Measurements from ENCODE around the gene UNC80. TPM values are rescaled to one million over a fixed set of nuclear protein-coding genes. Genes with fewer than 3 reads are reported as not detected.
A peak's percentile ranks its signal among the peaks of the same experiment; 100 is the strongest.

UNC80 gene
- total and polyA plus RNA-seq, 8 donors: 0.69 to 4.8 (median 1.9) TPM

- intact Hi-C loops (cut with DNase I): no loop called here
- no peaks in the 10 kb centered on the region for H3K36me3 ChIP-seq
- H3K4me1 ChIP-seq: no peaks in the 10 kb centered on the region
- H3K9me3 ChIP-seq: no peaks in the 10 kb centered on the region
- whole genome bisulfite sequencing, 2 donors: 18 to 33% methylated on average over 2 of the region's 2 CpGs
- H3K27me3 ChIP-seq: no peaks in the 10 kb centered on the region
- H3K27ac ChIP-seq: no peak overlapping the region
- no peak for DNase-seq
- no peak for FAIRE-seq
- TF ChIP-seq CTCF (IDR thresholded peaks at IDR 0.05): no peak
- no peak for ATAC-seq
- no peak overlapping the region for H3K4me3 ChIP-seq
These were observed 98.4 kb downstream of the UNC80 start for GRCh38 chr2:209870067-209870466.

- no peaks in the 10 kb centered on the region for H3K36me3 ChIP-seq
- intact Hi-C loops (cut with DNase I): no loop called here
- no peaks in the 10 kb centered on the region for H3K9me3 ChIP-seq
- TF ChIP-seq CTCF (IDR thresholded peaks at IDR 0.05): no peak
- H3K27ac ChIP-seq: no peak overlapping the region
- FAIRE-seq (no peak), DNase-seq (peak in 1 of 6 donors; percentile 20), ATAC-seq (no peak)
- no peaks in the 10 kb centered on the region for H3K27me3 ChIP-seq
- no peaks in the 10 kb centered on the region for H3K4me1 ChIP-seq
- H3K4me3 ChIP-seq: no peak overlapping the region
- WGBS, 2 donors: 74 to 75% methylated on average over 9 of the region's 9 CpGs
These were observed 101.0 kb downstream of the UNC80 start for GRCh38 chr2:209872675-209873074.

- 76 to 100% methylated on average over 1 of the region's 1 CpG for WGBS, 2 donors
- no peaks in the 10 kb centered on the region for H3K9me3 ChIP-seq
- H3K4me3 ChIP-seq: no peak overlapping the region
- H3K36me3 ChIP-seq: no peaks in the 10 kb centered on the region
- DNase-seq (no peak), ATAC-seq (no peak), FAIRE-seq (no peak)
- no peaks in the 10 kb centered on the region for H3K27me3 ChIP-seq
- no peak for TF ChIP-seq CTCF (IDR thresholded peaks at IDR 0.05)
- H3K27ac ChIP-seq: no peak overlapping the region
- H3K4me1 ChIP-seq: no peaks in the 10 kb centered on the region
- intact Hi-C loops (cut with DNase I): no loop called here
These were observed 103.6 kb downstream of the UNC80 start for GRCh38 chr2:209875270-209875669.

- H3K27me3 ChIP-seq: no peaks in the 10 kb centered on the region
- FAIRE-seq: no peak
- WGBS, 2 donors: 21 to 24% methylated on average over 1 of the region's 1 CpG
These were observed 104.6 kb downstream of the UNC80 start for GRCh38 chr2:209876211-209876610.

GRCh38 chr2:209878701-209879100, 107.1 kb downstream of the UNC80 start:
- Histone ChIP-seq H3K36me3 (no peaks in the 10 kb centered on the region), H3K27me3 (no peaks in the 10 kb centered on the region), H3K4me3 (no peak overlapping the region), H3K4me1 (no peaks in the 10 kb centered on the region), H3K27ac (no peak overlapping the region), H3K9me3 (no peaks in the 10 kb centered on the region)
- FAIRE-seq (no peak), DNase-seq (no peak), ATAC-seq (no peak)
- intact Hi-C loops (cut with DNase I): no loop called here
- WGBS, 2 donors: 87% methylated on average over 4 of the region's 4 CpGs
- TF ChIP-seq CTCF (IDR thresholded peaks at IDR 0.05): no peak

More at GRCh38 chr2:209876211-209876610, 104.6 kb downstream of the UNC80 start:
- intact Hi-C loops (cut with DNase I): no loop called here
- Histone ChIP-seq H3K27ac (no peak overlapping the region), H3K4me3 (no peak overlapping the region), H3K4me1 (no peaks in the 10 kb centered on the region), H3K9me3 (no peaks in the 10 kb centered on the region), H3K36me3 (no peaks in the 10 kb centered on the region)
- no peak for TF ChIP-seq CTCF (IDR thresholded peaks at IDR 0.05)
- DNase-seq (no peak), ATAC-seq (no peak)

All from pancreas (tissue), 10 donors.